Measurements from ENCODE around the gene REXO5. TPM values are rescaled to one million over a fixed set of nuclear protein-coding genes. Genes with fewer than 3 reads are reported as not detected.

Gene REXO5
- total and polyA plus RNA-seq, 2 donors (not counting 1 experiment from before 2014, with no cell fraction given) = 0.42 to 1.3 TPM

DNA sequence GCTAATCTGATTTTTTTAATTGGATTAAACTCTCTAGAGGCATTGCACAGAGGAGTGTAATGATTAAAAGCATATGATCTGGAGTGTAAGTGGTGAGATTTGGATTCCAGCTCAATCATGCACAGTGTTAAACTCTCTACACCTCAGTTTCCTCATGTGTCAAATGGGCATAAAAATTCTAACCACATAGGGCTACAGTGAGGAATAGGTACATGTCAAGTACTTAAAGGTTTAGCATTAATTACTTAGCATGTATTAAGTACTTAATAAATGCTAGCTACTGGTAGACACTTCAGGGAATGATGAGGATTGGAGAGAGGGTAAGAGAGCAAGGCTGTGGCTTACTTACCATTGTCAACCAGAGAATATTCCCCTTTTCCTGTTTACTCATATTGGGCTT lies 17.2 kb upstream of the REXO5 start:
- no peak overlapping the region for H3K4me3 Mint-ChIP-seq
- no peaks in the 10 kb centered on the region for H3K79me2 ChIP-seq (ENCODE audit: control insufficient read depth, insufficient read depth, low read length)
- H4K20me1 ChIP-seq (ENCODE audit: control insufficient read depth, insufficient read depth, low read length, poor library complexity, severe bottlenecking) = no peaks in the 10 kb centered on the region
- no peaks in the 10 kb centered on the region for H3K36me3 ChIP-seq (replicated peaks in 1 of 2; ENCODE audit: control extremely low read depth in 1 of 2, control insufficient read depth in 1 of 2, extremely low read depth in 1 of 2, insufficient read depth in 2 of 2, low read length in 1 of 2)
- H3K27ac ChIP-seq (ENCODE audit: low read length in 2 of 2) = no peak overlapping the region
- no peak overlapping the region for H3K9ac ChIP-seq (ENCODE audit: low read length)
- DNase-seq = no peak
- H3K27ac Mint-ChIP-seq = no peak overlapping the region
- H3K4me1 Mint-ChIP-seq = no peaks in the 10 kb centered on the region
- H3K9me3 Mint-ChIP-seq (ENCODE audit: insufficient read depth) = no peaks in the 10 kb centered on the region
- H3K27me3 Mint-ChIP-seq = no peaks in the 10 kb centered on the region
- no peak for ATAC-seq (ENCODE audit: low read depth)
- H3K4me2 ChIP-seq (replicated peaks; ENCODE audit: low read depth, low read length, poor library complexity, severe bottlenecking) = no peak overlapping the region
- H3K27me3 ChIP-seq (replicated peaks in 1 of 4; ENCODE audit: control extremely low read depth in 1 of 4, control insufficient read depth in 3 of 4, insufficient read depth in 4 of 4, low read length in 3 of 4) = no peaks in the 10 kb centered on the region
- intact Hi-C loops (cut with micrococcal nuclease) = no loop called here
- H3K4me3 ChIP-seq (ENCODE audit: control extremely low read depth in 1 of 5, extremely low read depth in 1 of 5, insufficient read depth in 1 of 5, low read depth in 2 of 5, low read length in 4 of 5) = no peak overlapping the region
- no peak overlapping the region for H2AFZ ChIP-seq (ENCODE audit: insufficient read depth, low read depth, low read length, poor library complexity, severe bottlenecking)
- CTCF ChIA-PET = no interaction called here
- TF ChIP-seq EZH2 (IDR thresholded peaks at IDR 0.05; ENCODE audit: borderline replicate concordance, insufficient read depth, low read depth, low read length, poor library complexity, severe bottlenecking) = no peak
- TF ChIP-seq, protein P1, sequence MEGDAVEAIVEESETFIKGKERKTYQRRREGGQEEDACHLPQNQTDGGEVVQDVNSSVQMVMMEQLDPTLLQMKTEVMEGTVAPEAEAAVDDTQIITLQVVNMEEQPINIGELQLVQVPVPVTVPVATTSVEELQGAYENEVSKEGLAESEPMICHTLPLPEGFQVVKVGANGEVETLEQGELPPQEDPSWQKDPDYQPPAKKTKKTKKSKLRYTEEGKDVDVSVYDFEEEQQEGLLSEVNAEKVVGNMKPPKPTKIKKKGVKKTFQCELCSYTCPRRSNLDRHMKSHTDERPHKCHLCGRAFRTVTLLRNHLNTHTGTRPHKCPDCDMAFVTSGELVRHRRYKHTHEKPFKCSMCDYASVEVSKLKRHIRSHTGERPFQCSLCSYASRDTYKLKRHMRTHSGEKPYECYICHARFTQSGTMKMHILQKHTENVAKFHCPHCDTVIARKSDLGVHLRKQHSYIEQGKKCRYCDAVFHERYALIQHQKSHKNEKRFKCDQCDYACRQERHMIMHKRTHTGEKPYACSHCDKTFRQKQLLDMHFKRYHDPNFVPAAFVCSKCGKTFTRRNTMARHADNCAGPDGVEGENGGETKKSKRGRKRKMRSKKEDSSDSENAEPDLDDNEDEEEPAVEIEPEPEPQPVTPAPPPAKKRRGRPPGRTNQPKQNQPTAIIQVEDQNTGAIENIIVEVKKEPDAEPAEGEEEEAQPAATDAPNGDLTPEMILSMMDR (IDR thresholded peaks at IDR 0.05) = no peak
- POLR2A ChIA-PET = no interaction called here
- no peaks in the 10 kb centered on the region for H3K4me1 ChIP-seq (ENCODE audit: control insufficient read depth in 2 of 2, insufficient read depth in 2 of 2, low read length in 2 of 2)
- peaks cover 0 to 3% (median 0%) of the 10 kb centered on the region in 3 donors for H3K9me3 ChIP-seq (ENCODE audit: control extremely low read depth in 1 of 3, control insufficient read depth in 2 of 3, insufficient read depth in 1 of 3, low read length in 2 of 3)

DNA sequence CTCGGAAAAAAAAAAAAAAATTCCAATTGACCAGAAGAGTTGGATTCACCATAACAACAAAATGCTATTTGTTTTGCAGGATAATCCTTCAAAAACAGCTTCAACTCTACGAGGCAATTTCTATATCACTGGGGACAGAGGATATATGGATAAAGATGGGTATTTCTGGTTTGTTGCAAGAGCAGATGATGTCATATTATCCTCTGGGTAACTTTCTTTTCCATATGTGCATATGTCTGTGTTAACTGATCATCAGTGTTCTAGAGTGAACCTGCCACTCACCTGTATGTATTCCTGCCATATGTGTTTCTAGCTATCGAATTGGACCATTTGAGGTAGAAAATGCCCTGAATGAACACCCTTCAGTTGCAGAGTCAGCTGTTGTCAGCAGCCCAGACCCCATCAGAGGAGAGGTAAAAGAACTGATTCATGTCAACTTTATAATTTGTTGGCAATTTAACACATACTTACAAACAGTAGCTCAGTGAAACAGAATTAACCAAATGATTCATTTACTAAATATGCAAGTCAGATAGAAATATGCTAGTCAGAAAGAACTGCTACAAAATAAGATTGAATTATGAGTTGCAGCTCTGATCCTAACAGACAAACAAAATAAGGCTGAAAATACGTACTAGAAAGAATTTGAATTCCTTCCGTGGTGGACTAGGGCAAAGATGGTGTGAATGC lies 14.3 kb upstream of the REXO5 start:
- H3K4me3 Mint-ChIP-seq = no peak overlapping the region
- TF ChIP-seq EZH2 (IDR thresholded peaks at IDR 0.05; ENCODE audit: borderline replicate concordance, insufficient read depth, low read depth, low read length, poor library complexity, severe bottlenecking) = no peak
- TF ChIP-seq, protein P1 (IDR thresholded peaks at IDR 0.05) = no peak
- Histone ChIP-seq H3K4me2 (replicated peaks; ENCODE audit: low read depth, low read length, poor library complexity, severe bottlenecking) (no peak overlapping the region), H3K4me1 (ENCODE audit: control insufficient read depth in 2 of 2, insufficient read depth in 2 of 2, low read length in 2 of 2) (no peaks in the 10 kb centered on the region), H3K9ac (ENCODE audit: low read length) (no peak overlapping the region), H3K9me3 (ENCODE audit: control extremely low read depth in 1 of 3, control insufficient read depth in 2 of 3, insufficient read depth in 1 of 3, low read length in 2 of 3) (no peaks in the 10 kb centered on the region), H3K79me2 (ENCODE audit: control insufficient read depth, insufficient read depth, low read length) (no peaks in the 10 kb centered on the region), H3K27me3 (replicated peaks in 1 of 4; ENCODE audit: control extremely low read depth in 1 of 4, control insufficient read depth in 3 of 4, insufficient read depth in 4 of 4, low read length in 3 of 4) (no peaks in the 10 kb centered on the region), H2AFZ (ENCODE audit: insufficient read depth, low read depth, low read length, poor library complexity, severe bottlenecking) (no peak overlapping the region), H3K36me3 (replicated peaks in 1 of 2; ENCODE audit: control extremely low read depth in 1 of 2, control insufficient read depth in 1 of 2, extremely low read depth in 1 of 2, insufficient read depth in 2 of 2, low read length in 1 of 2) (no peaks in the 10 kb centered on the region), H4K20me1 (ENCODE audit: control insufficient read depth, insufficient read depth, low read length, poor library complexity, severe bottlenecking) (no peaks in the 10 kb centered on the region), H3K27ac (ENCODE audit: low read length in 2 of 2) (no peak overlapping the region), H3K4me3 (ENCODE audit: control extremely low read depth in 1 of 5, extremely low read depth in 1 of 5, insufficient read depth in 1 of 5, low read depth in 2 of 5, low read length in 4 of 5) (no peak overlapping the region)
- intact Hi-C loops (cut with micrococcal nuclease) = no loop called here
- ATAC-seq (ENCODE audit: low read depth) (no peak), DNase-seq (no peak)
- H3K27me3 Mint-ChIP-seq = no peaks in the 10 kb centered on the region
- 100% methylated on average over 2 of the region's 5 CpGs for WGBS (ENCODE audit: insufficient coverage)
- H3K9me3 Mint-ChIP-seq (ENCODE audit: insufficient read depth) = no peaks in the 10 kb centered on the region
- no peak overlapping the region for H3K27ac Mint-ChIP-seq
- ChIA-PET POLR2A (no interaction called here), CTCF (interaction anchor here (0.7 kb wide), 1 partner anchor 109 kb away, joined by 3 read pairs; no protein-coding TSS in a partner anchor)
- no peaks in the 10 kb centered on the region for H3K4me1 Mint-ChIP-seq

Data from B cell (primary cell).